HEK293 (cell line): Measurements from ENCODE around the gene PDGFC.

ENCODE experiments used
- CTCF ChIA-PET: fragments of 350-600 bp; formaldehyde crosslinking; extraction: SDS; loops from one replicate; lab custom pipeline; 2021; ENCODE audit warnings: antibody characterized with exemption; lab: Yijun Ruan, JAX
- POLR2A ChIA-PET: fragments of 300-600 bp; formaldehyde crosslinking; extraction: SDS; loops from one replicate; lab custom pipeline; 2020; ENCODE audit warnings: antibody characterized with exemption, inconsistent platforms; lab: Yijun Ruan, JAX
- H3K27ac ChIP-seq: fragments of 200-500 bp; sonication (Bioruptor generic); 2 replicates; pipeline ENCODE4 v1.5.1; 2014; ENCODE audit warnings: low read depth, low read length, control low read depth, inconsistent platforms; ENCODE audit errors: extremely low read depth
- H3K36me3 ChIP-seq, 2 experiments: fragments of 200-500 bp in 1 of 2; sonication (Bioruptor generic) in 1 of 2; 1 replicate in 1 of 2; 2 replicates in 1 of 2; pipeline ENCODE4 v1.5.1; 2014 to 2017; ENCODE audit warnings: inconsistent platforms in 2 of 2, low read length in 2 of 2; ENCODE audit not compliant: control insufficient read depth in 2 of 2, insufficient read depth in 1 of 2
- H3K4me1 ChIP-seq: fragments of 200-500 bp; sonication (Bioruptor generic); 2 replicates; pipeline ENCODE4 v1.5.1; 2014; ENCODE audit warnings: mild to moderate bottlenecking, low read length, inconsistent platforms; ENCODE audit not compliant: control insufficient read depth, insufficient read depth
- H3K4me3 ChIP-seq: 2 replicates; pipeline ENCODE4 v1.5.1; 2011; ENCODE audit warnings: low read depth, mild to moderate bottlenecking, control low read depth, low read length, moderate library complexity
- H3K9me3 ChIP-seq: fragments of 200-500 bp; sonication (Bioruptor generic); 2 replicates; pipeline ENCODE4 v1.5.1; 2014; ENCODE audit warnings: low read depth, low read length, inconsistent platforms; ENCODE audit not compliant: control insufficient read depth, insufficient read depth
- KLF9 ChIP-seq: fragments of 450-650 bp; formaldehyde crosslinking; IDR thresholded peaks from 2 replicates; pipeline ENCODE4 v1.5.1; 2016; ENCODE audit warnings: missing biosample characterization, missing genetic modification characterization, low read depth
- MEIS1 ChIP-seq: sonication (generic); formaldehyde crosslinking; IDR thresholded peaks from 2 replicates; pipeline ENCODE4 v1.8.1; 2022; ENCODE audit warnings: missing genetic modification reagents, mild to moderate bottlenecking, borderline replicate concordance
- SCRT2 ChIP-seq: fragments of 450-650 bp; formaldehyde crosslinking; IDR thresholded peaks from 2 replicates; pipeline ENCODE4 v1.5.1; 2016; ENCODE audit warnings: missing biosample characterization, missing genetic modification characterization
- YY1 ChIP-seq: fragments of 450-650 bp; formaldehyde crosslinking; IDR thresholded peaks from 2 replicates; pipeline ENCODE4 v1.5.1; 2018; ENCODE audit warnings: missing biosample characterization, missing genetic modification characterization
- ZNF157 ChIP-seq: fragments of 450-650 bp; formaldehyde crosslinking; IDR thresholded peaks from 2 replicates; pipeline ENCODE4 v1.5.1; 2016; ENCODE audit warnings: missing biosample characterization, missing genetic modification characterization
- ZNF24 ChIP-seq: fragments of 450-650 bp; formaldehyde crosslinking; IDR thresholded peaks from 2 replicates; pipeline ENCODE4 v1.5.1; 2016; ENCODE audit warnings: missing biosample characterization, missing genetic modification characterization
- ZNF311 ChIP-seq: fragments of 450-650 bp; formaldehyde crosslinking; IDR thresholded peaks from 2 replicates; pipeline ENCODE4 v1.5.1; 2017; ENCODE audit warnings: missing biosample characterization, missing genetic modification characterization, borderline replicate concordance
- ZNF341 ChIP-seq: fragments of 450-650 bp; formaldehyde crosslinking; IDR thresholded peaks from 2 replicates; pipeline ENCODE4; 2016; ENCODE audit warnings: low read depth, missing biosample characterization, missing genetic modification characterization
- ZNF394 ChIP-seq: fragments of 450-650 bp; formaldehyde crosslinking; IDR thresholded peaks from 2 replicates; pipeline ENCODE4 v1.5.1; 2016; ENCODE audit warnings: missing biosample characterization, missing genetic modification characterization, mild to moderate bottlenecking, moderate library complexity, borderline replicate concordance
- ZNF530 ChIP-seq: fragments of 450-650 bp; formaldehyde crosslinking; IDR thresholded peaks from 2 replicates; pipeline ENCODE4 v1.5.1; 2016; ENCODE audit warnings: low read depth, missing biosample characterization, missing genetic modification characterization
- ZNF561 ChIP-seq: fragments of 450-650 bp; IDR thresholded peaks from 2 replicates; pipeline ENCODE4 v1.5.1; 2018; ENCODE audit warnings: missing biosample characterization, missing genetic modification characterization, borderline replicate concordance
- ZNF776 ChIP-seq: fragments of 450-650 bp; formaldehyde crosslinking; IDR thresholded peaks from 2 replicates; pipeline ENCODE4 v1.5.0; 2017; ENCODE audit warnings: missing biosample characterization, missing genetic modification characterization, borderline replicate concordance
- ZNF777 ChIP-seq: fragments of 450-650 bp; formaldehyde crosslinking; IDR thresholded peaks from 2 replicates; pipeline ENCODE4 v1.5.1; 2017; ENCODE audit warnings: missing biosample characterization, missing genetic modification characterization, borderline replicate concordance
- TF ChIP-seq, protein P1 (sequence below): fragments of 450-650 bp; formaldehyde crosslinking; IDR thresholded peaks from 2 replicates; pipeline ENCODE4 v1.5.1; 2016; ENCODE audit warnings: missing biosample characterization, missing genetic modification characterization, borderline replicate concordance
- TF ChIP-seq, protein P2 (sequence below): fragments of 450-650 bp; formaldehyde crosslinking; IDR thresholded peaks from 2 replicates; pipeline ENCODE4 v1.5.1; 2016; ENCODE audit warnings: missing biosample characterization, missing genetic modification characterization
- TF ChIP-seq, protein P3 (sequence below): fragments of 450-650 bp; formaldehyde crosslinking; IDR thresholded peaks from 2 replicates; pipeline ENCODE4 v1.5.1; 2016; ENCODE audit warnings: missing biosample characterization, missing genetic modification characterization

The PDGFC gene

DNA sequence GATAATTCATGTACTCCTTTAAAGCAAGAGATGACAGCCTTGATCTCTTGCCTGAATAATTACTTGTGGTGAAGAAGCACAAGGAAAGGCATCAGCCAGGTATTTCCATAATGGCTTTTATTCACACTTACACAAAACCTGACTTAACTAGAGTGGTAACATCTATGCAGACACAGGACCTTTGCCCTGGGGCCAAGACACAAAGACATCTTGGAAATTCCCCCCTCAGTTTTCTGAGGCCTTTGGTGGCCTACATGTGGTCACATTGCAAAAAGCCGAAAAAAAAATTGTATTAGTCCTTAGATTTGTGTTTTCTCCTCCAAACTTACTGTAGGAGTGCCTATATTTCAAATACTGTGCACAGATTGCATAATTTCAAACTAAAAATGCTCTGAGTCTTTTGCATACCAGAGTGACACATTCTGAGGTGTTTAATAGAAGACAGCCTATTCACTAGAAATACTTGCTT is 172.4 kb downstream of the PDGFC start:
- TF ChIP-seq ZNF311 (no peak), ZNF561 (tag by site-specific recombination) (no peak), ZNF341 (tag by site-specific recombination) (no peak), MEIS1 (CRISPR knock-in tag) (no peak), ZNF157 (tag by site-specific recombination) (no peak), ZNF24 (no peak), ZNF530 (tag by site-specific recombination) (no peak), ZNF776 (tag by site-specific recombination) (no peak), ZNF394 (tag by site-specific recombination) (no peak), SCRT2 (tag by site-specific recombination) (no peak), YY1 (tag by site-specific recombination) (no peak)
- TF ChIP-seq, protein P1, sequence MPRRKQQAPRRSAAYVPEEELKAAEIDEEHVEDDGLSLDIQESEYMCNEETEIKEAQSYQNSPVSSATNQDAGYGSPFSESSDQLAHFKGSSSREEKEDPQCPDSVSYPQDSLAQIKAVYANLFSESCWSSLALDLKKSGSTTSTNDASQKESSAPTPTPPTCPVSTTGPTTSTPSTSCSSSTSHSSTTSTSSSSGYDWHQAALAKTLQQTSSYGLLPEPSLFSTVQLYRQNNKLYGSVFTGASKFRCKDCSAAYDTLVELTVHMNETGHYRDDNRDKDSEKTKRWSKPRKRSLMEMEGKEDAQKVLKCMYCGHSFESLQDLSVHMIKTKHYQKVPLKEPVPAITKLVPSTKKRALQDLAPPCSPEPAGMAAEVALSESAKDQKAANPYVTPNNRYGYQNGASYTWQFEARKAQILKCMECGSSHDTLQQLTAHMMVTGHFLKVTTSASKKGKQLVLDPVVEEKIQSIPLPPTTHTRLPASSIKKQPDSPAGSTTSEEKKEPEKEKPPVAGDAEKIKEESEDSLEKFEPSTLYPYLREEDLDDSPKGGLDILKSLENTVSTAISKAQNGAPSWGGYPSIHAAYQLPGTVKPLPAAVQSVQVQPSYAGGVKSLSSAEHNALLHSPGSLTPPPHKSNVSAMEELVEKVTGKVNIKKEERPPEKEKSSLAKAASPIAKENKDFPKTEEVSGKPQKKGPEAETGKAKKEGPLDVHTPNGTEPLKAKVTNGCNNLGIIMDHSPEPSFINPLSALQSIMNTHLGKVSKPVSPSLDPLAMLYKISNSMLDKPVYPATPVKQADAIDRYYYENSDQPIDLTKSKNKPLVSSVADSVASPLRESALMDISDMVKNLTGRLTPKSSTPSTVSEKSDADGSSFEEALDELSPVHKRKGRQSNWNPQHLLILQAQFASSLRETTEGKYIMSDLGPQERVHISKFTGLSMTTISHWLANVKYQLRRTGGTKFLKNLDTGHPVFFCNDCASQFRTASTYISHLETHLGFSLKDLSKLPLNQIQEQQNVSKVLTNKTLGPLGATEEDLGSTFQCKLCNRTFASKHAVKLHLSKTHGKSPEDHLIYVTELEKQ (tag by site-specific recombination) = no peak
- TF ChIP-seq, protein P2, sequence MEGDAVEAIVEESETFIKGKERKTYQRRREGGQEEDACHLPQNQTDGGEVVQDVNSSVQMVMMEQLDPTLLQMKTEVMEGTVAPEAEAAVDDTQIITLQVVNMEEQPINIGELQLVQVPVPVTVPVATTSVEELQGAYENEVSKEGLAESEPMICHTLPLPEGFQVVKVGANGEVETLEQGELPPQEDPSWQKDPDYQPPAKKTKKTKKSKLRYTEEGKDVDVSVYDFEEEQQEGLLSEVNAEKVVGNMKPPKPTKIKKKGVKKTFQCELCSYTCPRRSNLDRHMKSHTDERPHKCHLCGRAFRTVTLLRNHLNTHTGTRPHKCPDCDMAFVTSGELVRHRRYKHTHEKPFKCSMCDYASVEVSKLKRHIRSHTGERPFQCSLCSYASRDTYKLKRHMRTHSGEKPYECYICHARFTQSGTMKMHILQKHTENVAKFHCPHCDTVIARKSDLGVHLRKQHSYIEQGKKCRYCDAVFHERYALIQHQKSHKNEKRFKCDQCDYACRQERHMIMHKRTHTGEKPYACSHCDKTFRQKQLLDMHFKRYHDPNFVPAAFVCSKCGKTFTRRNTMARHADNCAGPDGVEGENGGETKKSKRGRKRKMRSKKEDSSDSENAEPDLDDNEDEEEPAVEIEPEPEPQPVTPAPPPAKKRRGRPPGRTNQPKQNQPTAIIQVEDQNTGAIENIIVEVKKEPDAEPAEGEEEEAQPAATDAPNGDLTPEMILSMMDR (tag by site-specific recombination) = no peak
- TF ChIP-seq, protein P3, sequence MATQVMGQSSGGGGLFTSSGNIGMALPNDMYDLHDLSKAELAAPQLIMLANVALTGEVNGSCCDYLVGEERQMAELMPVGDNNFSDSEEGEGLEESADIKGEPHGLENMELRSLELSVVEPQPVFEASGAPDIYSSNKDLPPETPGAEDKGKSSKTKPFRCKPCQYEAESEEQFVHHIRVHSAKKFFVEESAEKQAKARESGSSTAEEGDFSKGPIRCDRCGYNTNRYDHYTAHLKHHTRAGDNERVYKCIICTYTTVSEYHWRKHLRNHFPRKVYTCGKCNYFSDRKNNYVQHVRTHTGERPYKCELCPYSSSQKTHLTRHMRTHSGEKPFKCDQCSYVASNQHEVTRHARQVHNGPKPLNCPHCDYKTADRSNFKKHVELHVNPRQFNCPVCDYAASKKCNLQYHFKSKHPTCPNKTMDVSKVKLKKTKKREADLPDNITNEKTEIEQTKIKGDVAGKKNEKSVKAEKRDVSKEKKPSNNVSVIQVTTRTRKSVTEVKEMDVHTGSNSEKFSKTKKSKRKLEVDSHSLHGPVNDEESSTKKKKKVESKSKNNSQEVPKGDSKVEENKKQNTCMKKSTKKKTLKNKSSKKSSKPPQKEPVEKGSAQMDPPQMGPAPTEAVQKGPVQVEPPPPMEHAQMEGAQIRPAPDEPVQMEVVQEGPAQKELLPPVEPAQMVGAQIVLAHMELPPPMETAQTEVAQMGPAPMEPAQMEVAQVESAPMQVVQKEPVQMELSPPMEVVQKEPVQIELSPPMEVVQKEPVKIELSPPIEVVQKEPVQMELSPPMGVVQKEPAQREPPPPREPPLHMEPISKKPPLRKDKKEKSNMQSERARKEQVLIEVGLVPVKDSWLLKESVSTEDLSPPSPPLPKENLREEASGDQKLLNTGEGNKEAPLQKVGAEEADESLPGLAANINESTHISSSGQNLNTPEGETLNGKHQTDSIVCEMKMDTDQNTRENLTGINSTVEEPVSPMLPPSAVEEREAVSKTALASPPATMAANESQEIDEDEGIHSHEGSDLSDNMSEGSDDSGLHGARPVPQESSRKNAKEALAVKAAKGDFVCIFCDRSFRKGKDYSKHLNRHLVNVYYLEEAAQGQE (tag by site-specific recombination) = no peak
- POLR2A ChIA-PET = no interaction called here
- Histone ChIP-seq H3K9me3 (no peaks in the 10 kb centered on the region), H3K27ac (no peak overlapping the region), H3K4me3 (no peak overlapping the region), H3K4me1 (0 out of 2 replicates have a peak, but pooled peaks cover 2% of the 10 kb centered on the region), H3K36me3 (no peaks in the 10 kb centered on the region)
- CTCF ChIA-PET = no interaction called here

DNA sequence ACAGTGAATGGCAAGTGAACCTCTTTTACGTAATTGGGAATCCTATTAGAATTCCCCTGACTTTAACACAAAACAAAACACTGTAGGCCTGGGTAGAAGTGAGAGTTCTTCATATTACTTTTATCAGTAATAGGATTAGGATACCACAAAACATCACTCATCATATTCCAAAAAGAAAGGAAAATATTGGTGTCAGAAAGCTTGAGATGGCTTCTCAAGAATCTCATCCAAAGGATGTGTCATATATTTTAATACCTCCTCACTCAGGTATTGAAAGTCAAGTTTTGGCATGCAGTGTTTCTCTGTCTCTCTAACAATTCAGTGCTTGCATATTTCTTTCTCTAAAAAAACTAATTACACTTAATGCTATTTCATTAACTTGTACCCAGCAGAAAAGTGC is 173.2 kb downstream of the PDGFC start:
- ChIA-PET CTCF (no interaction called here), POLR2A (no interaction called here)
- TF ChIP-seq KLF9 = no peak
- TF ChIP-seq ZNF777 (tag by site-specific recombination) = no peak
- Histone ChIP-seq H3K27ac (no peak overlapping the region), H3K36me3 (no peaks in the 10 kb centered on the region), H3K9me3 (no peaks in the 10 kb centered on the region), H3K4me1 (0 out of 2 replicates have a peak, but pooled peaks cover 2% of the 10 kb centered on the region), H3K4me3 (no peak overlapping the region)
